Osteocyte (in vitro differentiated cells): ENCODE results near the gene GPBP1L1. TPM values are rescaled to one million over a fixed set of nuclear protein-coding genes. Genes with fewer than 3 reads are reported as not detected.

Source experiments
- DNase-seq: peaks from one replicate; pipeline ENCODE4 v3.0.0; 2021; ENCODE audit warnings: mixed read lengths; ENCODE audit not compliant: unreplicated experiment; ENCODE audit errors: extremely low spot score
- H3K27ac Mint-ChIP-seq: one replicate; pipeline ENCODE4 v1.8.0; 2021; ENCODE audit warnings: mild to moderate bottlenecking, mixed read lengths; ENCODE audit not compliant: unreplicated experiment
- H3K27me3 Mint-ChIP-seq: one replicate; pipeline ENCODE4 v1.8.0; 2021; ENCODE audit warnings: mixed read lengths; ENCODE audit not compliant: unreplicated experiment
- H3K36me3 Mint-ChIP-seq: one replicate; pipeline ENCODE4 v1.8.0; 2021; ENCODE audit warnings: mixed read lengths; ENCODE audit not compliant: unreplicated experiment
- H3K4me1 Mint-ChIP-seq: one replicate; pipeline ENCODE4 v1.8.0; 2021; ENCODE audit warnings: mixed read lengths; ENCODE audit not compliant: unreplicated experiment
- H3K4me3 Mint-ChIP-seq: one replicate; pipeline ENCODE4 v1.8.0; 2021; ENCODE audit warnings: mild to moderate bottlenecking, moderate library complexity, mixed read lengths; ENCODE audit not compliant: unreplicated experiment
- H3K9me3 Mint-ChIP-seq: one replicate; pipeline ENCODE4 v1.8.0; 2021; ENCODE audit warnings: mixed read lengths; ENCODE audit not compliant: unreplicated experiment
- CTCF ChIP-seq: fragments of 200-600 bp; sonication (generic); IDR thresholded peaks from 2 replicates; pipeline ENCODE4 v1.5.0; 2021; ENCODE audit warnings: antibody characterized with exemption, mild to moderate bottlenecking, moderate library complexity
- total RNA-seq: library from RNA; stranded (reverse); gene quantifications from 2 replicates; pipeline ENCODE4 v1.2.1, GENCODE V29; 2021

The GPBP1L1 gene
- total RNA-seq, 1 donor from 2014 or later = 87.2 TPM

GRCh38 chr1:45583666-45584350, 102.5 kb downstream of the GPBP1L1 start, which contains the start of gene NASP:
NASP (plus strand) TSS chr1:45584041; CDS start chr1:45584147, 106 bp downstream.
- H3K27me3 Mint-ChIP-seq = no peaks in the 10 kb centered on the region
- peaks cover 25% of the 10 kb centered on the region for H3K4me1 Mint-ChIP-seq
- H3K4me3 Mint-ChIP-seq = peak within 1 kb of the TSS; percentile 97
- H3K36me3 Mint-ChIP-seq = no peaks in the 10 kb centered on the region
- DNase-seq = peak; percentile 96
- no peak for TF ChIP-seq CTCF
- no peaks in the 10 kb centered on the region for H3K9me3 Mint-ChIP-seq
- peak within 1 kb of the TSS; percentile 98 for H3K27ac Mint-ChIP-seq

- peaks cover 25% of the 10 kb centered on the region for H3K4me1 Mint-ChIP-seq
- peak; percentile 97 for DNase-seq
- no peaks in the 10 kb centered on the region for H3K27me3 Mint-ChIP-seq
- H3K27ac Mint-ChIP-seq = peak overlapping the region; percentile 95
- no peaks in the 10 kb centered on the region for H3K36me3 Mint-ChIP-seq
- H3K9me3 Mint-ChIP-seq = no peaks in the 10 kb centered on the region
- TF ChIP-seq CTCF = no peak
- peak overlapping the region; percentile 97 for H3K4me3 Mint-ChIP-seq
These were observed 103.1 kb downstream of the GPBP1L1 start for GRCh38 chr1:45583264-45583665.

Other genes starting within 250 kb of the GPBP1L1 start
- gene TESK2, start 195.4 kb downstream of the GPBP1L1 start, total RNA-seq = 2.7 and 4.1 TPM in 2 replicates
- 1.6 and 1.8 TPM in 2 replicates for gene CCDC163, start 186.5 kb downstream of the GPBP1L1 start, total RNA-seq
- 6.7 and 6.9 TPM in 2 replicates for gene MMACHC, start 186.2 kb downstream of the GPBP1L1 start, total RNA-seq
- 291 and 292 TPM in 2 replicates for gene PRDX1, start 164.6 kb downstream of the GPBP1L1 start, total RNA-seq
- 175 TPM in 2 replicates for gene AKR1A1, start 135.7 kb downstream of the GPBP1L1 start, total RNA-seq
- gene NASP, start 102.5 kb downstream of the GPBP1L1 start, total RNA-seq = 71.2 and 72.5 TPM in 2 replicates
- gene CCDC17, start 62.5 kb downstream of the GPBP1L1 start, total RNA-seq = 2.2 and 2.4 TPM in 2 replicates
- 20.0 and 23.1 TPM in 2 replicates for gene TMEM69, start 1.6 kb upstream of the GPBP1L1 start, total RNA-seq
- gene IPP, start 64.1 kb upstream of the GPBP1L1 start, total RNA-seq = 21.9 and 24.9 TPM in 2 replicates
- gene MAST2, start 117.1 kb upstream of the GPBP1L1 start, total RNA-seq = 63.9 and 65.4 TPM in 2 replicates